Cortex of kidney (tissue), 1 donor: ENCODE measurements around the gene VPS13D.

Experiments used
- DNase-seq: peaks from one replicate; lab custom pipeline; 2025; lab: John Stamatoyannopoulos, UW

VPS13D gene

DNA sequence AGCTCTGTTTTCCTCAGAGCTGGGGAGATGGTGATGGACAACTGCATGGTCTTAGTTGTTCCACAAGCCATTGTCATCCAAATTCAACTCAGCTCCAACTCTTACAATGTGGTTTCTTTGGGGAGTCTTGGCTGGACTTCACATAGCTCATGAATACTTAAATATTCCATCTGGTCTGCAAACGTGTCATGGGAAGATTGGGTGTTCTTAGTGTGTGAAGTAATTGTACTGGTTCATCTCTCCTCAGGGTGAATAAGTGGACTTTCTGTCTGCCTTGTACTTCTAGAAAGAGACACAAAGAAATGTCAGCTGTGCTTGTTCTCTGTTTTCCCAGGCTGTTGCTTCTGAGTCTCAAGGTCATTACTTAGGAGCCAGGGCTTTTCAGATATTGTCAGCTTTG is 106.6 kb downstream of the VPS13D start:
- DNase-seq: no peak

DNA sequence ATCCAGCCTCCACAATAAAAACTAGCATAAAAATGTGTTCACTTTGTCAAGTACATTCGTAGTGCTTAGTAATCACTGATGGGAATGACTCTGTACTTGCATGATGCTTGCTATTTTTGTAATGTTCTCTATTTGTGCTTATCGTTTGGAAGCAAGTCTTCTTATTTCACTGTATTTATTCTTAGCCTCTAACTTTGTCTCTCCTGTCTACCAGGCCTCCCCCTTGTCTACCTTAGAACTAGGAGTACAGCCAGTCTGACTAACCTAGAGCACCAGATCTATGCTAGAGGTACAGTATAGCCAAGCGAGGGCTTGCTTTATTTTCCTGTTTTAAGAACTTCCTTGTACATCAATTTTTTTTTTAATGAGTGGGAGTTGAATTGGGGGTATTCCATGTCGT is 108.2 kb downstream of the VPS13D start:
- DNase-seq: no peak

DNA sequence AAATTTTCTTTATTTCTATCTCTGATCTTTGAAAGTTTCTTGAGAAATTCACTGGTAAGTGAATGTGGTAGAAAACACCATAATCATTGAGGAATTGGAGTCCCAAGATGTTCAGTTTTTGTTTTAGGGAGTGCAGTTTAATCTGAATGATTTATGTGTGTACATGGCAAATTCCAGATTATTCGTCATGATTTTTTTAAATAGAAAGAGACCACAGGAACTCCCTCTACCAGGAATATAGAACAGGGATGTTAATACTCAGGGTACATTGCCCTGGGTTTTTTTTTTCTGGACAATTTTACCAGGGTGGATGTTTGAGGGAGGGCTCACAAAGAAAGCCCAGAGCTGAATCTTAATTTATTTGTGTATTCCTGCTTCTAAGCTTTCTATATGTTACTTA is 109.0 kb downstream of the VPS13D start:
- no peak for DNase-seq

DNA sequence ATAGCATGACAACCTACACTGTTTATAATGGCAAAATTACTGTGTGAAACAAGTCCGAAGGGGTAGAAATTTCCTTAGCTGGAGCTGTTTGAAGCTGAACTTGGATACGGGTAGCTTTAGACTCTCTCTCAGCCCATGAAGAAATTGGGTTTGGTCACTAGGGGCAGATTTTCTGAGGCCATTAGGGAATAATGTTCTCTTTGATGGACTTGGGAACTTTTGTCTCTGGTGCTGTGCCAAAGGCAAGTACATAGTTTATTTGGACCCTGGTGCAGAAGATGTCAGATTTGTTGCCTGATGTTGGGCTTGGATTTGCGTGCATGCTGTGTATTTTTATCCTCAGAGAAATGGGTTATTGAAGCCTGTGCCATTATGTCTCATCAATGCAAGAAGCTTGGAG is 109.6 kb downstream of the VPS13D start:
- no peak for DNase-seq

DNA sequence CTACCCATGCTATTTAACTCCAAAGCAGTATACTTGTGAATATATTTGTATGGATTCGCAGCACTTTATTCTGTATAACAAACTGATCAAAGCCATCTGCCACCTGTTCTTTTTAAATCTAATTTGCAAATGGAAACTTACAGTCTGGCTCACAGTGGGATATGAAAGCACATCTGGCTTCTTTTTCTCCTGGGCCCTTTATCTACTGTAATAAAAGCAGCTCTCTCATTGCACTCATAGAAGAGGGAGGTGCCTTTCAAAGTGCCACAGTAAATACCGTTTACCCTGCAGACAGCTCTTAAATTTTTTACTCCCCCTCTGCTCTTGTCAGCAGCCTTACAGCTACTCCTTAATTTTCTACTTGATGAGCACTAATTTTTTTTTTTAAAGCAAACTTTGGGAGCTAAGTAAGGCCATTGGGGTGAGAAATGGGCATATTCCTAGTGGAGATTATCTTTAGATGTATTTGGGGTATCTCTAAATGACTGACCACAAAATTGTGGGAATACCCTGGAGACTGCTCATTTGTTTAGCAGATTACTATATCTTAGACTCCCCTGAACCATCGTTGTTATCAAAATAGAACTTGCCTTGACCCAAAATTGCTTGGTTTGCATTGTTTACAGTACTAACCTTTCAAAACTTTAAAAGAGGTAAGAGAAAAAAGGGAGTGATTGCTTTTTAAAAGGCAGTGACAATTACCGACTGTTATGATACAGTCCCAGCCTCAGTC is 110.1 kb downstream of the VPS13D start:
- no peak for DNase-seq

DNA sequence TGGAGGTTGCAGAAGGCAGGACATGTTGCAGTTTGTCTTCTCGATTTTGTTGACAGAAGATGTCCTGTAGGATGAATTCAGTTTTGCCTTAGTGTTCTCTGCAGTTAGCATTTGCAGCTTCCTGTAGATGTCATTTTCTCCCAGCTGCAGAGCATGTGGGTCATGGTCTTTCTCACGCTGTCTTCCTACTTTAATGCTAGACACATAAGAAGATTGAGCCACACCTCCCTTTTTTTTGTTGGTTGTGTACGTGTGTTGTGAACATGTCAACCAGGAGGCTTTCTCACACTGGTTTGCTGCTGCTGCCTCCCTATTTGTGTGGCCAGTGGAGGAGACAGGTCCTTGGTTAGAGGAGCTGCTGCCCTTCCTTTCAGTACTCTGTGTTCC is 110.7 kb downstream of the VPS13D start:
- DNase-seq: no peak

DNA sequence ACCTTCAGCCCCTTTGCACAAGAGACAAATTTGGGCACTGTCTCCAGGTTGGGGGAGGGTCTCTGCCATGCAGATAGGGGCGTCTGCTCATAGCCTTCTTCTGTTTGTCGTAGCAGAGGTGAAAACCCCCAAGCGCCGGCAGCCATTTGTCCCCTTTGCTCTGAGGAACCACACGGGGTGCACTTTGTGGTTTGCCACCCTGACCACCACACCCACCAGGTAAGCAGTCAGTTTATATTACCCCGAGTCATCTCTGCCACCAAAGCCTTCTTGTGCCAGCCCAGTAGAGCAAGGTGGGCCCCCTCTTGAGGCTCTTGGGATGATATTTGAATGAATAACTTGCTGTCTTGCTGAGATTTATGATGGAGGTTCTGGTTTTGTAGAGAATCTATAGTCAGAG is 111.8 kb downstream of the VPS13D start:
- DNase-seq: no peak

DNA sequence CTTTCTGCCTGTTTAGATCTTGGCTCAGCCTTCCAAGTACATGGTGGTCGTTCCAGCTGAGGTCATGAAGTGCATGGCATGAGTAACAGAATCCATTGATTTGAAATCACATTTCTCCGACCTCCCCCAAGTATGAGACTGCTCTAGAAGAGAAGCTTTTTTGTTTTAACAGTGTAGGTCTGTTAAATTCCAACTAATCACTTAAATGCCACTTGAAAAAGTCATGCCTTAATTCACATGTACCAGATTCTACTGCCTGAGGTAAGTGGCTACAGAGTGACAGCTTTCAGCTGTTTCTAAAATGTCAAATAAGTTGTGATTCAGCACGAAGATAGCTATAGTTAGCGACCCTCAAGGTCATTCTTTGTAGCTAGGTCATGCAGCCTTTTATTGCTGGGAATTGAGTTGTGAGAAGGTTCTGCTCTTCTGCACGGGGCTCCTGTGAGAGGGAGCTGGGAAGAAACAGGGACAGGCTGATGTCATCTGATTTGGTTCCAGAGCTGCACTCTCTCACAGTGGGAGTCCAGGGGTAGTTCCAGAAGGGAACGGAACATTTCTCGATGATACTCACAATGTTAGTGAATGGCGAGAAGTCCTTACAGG is 112.7 kb downstream of the VPS13D start:
- no peak for DNase-seq

DNA sequence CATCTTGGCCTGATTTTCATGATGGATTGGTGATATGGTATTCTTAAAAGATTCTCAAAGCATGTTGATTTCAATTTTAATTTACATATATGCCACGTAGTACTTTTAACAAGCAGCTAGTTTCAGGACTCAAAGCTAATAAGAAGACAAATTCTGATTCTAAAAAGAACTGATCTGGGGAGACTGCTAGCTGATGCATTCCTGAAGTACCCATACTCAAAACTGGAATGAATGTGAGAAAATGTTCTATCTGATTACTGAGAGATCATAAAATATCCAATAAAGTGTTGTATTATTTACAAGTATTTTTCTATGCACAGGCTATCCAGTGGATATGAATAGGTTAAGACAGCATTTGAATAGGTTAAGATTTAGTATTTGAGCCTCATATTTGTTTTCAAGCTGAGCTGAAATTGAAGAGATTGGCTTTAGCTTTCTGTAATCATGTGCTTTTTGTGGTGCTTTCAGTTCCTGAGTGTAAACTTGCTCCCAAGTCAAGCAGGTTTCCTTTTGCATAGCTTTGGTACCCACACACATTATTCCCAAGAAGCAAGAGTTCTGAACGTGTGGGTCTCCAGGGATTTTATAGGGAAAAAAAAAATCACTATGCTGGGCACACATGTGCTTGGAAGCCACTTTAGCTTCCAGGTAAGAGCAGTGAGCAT is 114.1 kb downstream of the VPS13D start:
- no peak for DNase-seq

DNA sequence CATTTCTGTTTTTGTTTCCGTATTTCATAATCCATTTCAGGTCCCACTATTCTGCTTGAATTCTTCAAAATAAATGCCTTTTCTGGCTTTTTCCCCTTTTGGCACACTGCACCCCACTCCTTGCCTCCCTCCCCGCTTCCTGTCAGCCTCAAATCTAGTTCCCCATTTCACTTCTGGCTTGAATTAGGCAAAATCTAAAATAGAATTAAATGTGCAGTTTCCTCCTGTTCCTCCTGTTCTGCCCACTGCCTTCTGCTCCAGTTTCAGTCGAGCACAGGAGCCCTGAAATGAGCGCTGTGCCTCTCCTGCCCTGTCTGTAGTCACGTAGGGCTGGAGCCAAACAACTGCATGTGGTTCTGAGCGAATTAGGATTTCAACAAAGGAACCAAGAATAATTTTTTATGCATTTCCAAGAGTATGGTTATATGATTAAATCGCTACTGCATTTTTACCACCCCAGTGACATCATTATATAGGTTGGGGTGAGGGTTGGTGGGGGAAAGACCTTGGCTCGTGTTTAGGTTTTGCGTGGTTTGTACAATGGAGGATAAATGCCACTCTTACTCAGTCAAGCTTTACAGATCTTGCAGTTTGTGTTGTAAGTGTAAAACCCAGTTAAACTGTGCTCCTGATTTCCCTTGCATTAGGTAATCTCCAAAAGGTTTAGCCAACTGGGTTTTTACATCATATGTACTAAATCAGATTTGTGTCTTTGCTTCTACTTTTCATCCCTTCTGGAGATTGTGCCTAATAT is 114.9 kb downstream of the VPS13D start:
- DNase-seq: no peak

DNA sequence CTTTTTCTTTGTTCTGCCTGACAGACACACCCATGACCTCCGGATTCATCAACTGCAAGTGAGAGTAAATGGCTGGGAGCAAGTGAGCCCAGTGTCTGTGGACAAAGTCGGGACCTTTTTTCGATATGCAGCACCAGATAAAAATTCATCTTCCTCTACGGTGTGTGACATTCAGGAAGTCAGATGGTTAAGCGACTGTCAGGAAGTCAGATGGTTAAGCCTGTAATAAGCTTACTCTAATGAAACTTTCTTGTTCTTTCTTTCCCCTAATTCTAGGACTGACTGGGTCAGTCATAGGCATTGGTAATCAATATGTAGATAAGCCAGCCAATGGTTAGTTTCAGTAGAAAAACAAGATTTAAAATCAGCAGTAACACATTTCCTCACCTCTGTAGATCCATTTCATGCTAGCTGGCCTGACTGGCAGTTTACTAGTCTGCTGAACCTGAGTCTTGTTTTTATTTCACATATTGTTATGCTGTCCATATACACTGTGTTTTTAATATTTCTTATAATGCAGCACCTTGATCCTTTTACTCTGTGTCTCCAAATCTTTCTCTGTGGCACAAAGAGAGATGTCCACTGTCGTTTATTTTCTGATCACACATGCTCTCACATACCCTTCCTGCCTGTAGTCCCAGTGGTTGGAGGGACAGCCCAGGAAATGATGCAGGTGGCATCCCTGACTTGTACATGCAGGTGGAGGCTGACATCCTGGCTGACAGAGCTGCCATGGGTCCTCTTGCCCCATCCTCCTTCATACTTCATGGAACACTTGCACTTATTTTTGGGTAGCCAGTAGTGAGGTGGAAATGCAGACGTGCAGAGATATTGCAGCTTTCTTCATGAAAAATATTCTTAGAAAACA is 115.8 kb downstream of the VPS13D start:
- no peak for DNase-seq

DNA sequence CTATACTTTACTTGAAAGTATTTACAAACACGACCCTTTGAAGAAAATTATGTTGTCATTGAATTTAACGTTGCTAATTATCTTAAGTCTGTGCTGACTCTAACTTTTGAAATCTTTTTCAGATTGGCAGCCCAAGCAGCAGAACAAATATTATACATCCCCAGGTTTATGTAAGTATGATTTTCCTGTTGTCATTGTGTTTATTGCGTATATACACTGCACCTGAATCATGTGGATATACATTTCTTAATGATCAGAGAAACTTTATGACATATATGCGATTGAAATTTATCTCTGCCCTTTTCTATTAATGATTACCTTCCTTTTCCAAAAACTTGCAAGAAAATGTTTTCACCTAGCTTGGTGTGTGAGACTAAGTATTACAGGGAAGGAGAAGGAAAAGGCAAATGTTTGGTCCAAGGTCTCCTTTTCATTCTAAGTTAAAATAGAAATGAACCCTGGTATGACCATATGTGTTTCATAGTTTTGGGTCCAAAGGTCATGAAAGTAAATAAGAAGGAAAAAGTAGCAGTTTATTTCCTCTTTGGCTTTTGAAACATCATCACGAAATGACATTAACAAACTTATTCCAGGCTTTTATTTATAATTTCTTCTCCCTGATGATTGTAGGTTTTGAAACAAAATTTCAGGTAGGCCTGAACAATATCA is 116.8 kb downstream of the VPS13D start:
- DNase-seq: no peak

DNA sequence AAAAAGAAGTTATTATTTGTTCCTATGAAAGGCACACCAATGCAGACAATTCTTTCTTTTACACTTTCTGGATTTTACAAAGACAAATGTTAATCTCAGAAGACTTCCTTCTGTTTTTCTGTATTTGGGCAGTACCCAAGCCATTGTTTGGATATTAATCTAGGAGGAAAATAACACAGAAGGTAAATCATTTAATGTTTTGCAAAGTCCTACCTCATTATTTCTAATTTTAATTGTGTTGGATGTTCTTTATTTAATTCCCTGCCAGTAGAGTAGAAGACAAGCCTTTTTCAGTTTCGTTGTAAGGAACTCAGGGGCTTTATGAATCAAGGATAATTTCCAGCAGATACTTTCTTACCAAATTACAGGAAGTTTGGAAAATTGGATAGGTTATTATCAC is 118.3 kb downstream of the VPS13D start:
- DNase-seq: no peak

DNA sequence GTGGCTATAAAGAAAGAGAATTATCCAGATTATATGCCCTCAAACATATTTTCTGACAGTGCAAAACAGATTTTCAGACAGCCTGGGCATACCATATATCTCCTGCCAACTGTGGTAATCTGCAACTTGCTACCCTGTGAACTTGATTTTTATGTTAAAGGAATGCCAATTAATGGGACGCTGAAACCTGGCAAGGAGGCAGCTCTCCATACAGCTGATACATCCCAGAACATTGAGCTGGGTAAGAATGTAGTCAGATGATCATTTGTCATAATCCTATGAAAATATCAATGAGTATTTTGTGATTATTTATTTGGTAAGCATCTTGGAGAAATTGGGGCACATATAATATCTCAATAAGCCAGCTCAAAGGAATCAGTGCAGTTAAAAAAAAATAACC is 124.2 kb downstream of the VPS13D start:
- DNase-seq: no peak

DNA sequence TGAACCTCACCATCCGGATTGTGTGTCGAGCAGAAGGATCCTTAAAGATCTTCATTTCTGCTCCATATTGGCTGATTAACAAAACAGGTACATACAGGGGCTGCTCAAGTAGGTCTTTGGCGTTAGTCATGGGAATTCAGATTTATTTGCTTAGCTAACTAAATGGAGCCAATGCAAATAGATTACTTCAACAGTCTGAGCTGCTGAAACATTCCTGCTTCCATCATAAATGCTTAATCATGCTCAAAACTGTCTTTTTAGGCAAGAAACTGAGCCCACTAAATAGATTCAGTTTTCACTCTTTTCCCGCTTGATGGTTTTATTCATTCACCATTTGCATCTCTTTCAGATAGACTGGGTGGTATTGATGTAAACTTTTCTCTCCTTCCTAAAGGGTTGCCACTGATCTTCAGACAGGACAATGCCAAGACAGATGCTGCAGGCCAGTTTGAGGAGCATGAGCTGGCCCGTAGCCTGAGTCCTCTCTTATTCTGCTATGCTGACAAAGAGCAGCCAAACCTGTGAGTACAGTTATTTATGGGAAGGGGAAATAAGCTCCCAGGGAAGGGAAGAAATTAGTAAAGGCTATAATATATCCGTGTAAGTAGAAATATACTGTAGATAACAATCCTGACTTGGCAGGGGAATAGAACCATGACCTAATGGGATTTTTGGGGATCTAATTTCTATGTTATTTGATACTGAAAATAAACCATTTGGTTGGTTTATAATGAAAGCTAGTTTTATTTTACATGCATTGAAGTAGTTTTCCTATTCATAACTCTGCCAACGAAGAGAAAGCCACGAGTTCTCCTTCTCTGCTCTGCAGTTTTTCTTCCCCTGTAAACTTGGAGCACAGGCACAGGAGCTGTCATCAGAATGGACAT is 126.4 kb downstream of the VPS13D start:
- no peak for DNase-seq

DNA sequence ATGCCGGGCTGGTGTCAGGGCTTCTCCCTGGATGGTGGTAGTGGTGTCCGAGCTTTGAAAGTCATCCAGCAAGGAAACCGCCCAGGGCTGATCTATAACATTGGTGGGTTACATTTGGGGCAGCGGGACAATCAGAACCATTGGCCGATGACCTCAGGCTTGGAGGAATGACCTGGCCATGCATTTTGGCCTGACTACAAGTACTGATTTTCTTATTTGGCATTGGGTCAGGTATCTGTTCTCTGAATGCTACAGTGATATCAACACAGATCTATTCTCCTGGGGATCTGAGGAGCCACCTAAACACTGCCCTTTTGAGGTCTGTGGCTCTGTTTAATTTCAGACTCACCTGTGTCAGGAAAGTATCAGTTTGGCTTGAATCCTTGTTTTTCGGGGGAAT is 128.7 kb downstream of the VPS13D start:
- DNase-seq: no peak

DNA sequence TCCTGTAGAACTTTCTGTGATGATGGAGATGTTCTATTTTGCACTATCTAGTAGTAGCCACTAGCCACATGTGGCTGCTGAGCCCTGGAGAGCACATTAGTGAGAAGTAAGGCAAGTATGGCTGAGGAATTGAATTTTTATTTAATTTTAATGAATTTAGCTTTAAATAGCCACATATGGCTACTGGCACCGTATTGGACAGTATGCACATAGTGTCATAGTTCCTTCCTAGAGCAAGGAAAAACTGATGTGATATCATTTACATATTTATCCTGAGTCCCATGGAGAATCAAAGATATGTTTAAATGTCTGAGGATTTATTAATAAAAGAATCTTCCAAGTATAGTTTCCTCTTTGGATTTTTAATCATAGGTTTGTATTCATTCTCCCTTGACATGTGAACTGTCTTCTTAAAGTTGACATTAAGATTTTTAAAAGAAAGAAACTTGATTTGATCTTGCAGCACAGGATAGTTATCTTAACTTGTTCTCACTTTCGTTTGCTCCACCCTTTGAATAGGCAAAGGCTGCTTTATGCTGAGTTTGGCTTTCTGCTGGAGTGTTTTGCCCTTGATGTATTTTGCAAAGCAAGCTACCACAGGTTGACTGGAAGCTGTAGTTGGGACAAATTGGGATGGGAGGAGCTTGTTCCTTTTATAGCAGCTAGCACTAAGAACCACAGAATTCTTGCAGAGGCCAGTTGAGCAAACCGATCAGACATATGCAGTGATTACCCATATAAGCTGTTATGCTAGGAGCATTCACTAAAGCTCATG is 129.7 kb downstream of the VPS13D start:
- no peak for DNase-seq

DNA sequence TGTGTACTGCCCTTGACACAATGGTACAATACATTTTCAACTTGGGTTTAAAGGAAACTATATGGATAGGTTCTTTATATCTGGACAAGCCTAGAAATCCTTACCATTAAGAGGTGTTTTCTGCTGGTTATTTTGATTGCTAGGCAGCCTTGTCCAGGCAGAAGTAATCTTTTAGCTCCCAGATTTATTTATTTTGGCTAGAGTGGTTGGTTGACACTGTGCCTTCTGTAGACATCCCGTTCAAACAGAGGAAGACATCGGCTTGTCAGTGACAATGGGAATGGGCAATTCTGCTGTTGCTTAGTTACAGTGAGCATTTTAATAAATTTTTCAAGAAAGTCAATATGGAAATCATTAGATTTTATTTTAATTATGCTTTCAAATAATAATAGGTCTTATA is 138.8 kb downstream of the VPS13D start:
- DNase-seq: no peak

DNA sequence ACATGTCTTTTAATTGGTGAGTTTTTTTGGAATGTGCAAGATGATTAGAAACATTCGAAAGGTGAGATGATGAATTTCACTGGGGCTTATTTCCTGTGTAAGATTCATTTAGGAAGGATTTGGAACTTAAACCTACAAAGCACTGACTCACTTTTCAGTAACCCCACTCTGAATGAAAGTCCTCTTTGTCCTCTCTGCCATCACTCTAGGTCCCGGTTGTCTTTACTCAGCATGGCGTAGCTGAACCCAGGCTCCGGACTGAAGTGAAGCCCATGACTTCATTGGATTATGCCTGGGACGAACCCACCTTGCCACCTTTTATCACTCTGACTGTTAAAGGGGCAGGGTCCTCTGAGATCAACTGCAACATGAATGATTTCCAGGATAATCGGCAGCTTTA is 139.4 kb downstream of the VPS13D start:
- DNase-seq: no peak
